PC-9 (cell line): Measurements from ENCODE around the gene MYO7B. TPM values are rescaled to one million over a fixed set of nuclear protein-coding genes. Genes with fewer than 3 reads are reported as not detected.

Source experiments
- BruUV-seq: library from RNA; stranded (reverse); fragments of 400-500 nt; replicated peaks from 2 replicates; lab custom pipeline; 2021; lab: Mats Ljungman, UMichigan
- CTCF ChIA-PET: fragments of 300-600 bp; sonication (Branson Sonifier 250); formaldehyde crosslinking; loops from one replicate; lab custom pipeline; 2022; ENCODE audit warnings: antibody characterized with exemption; lab: Charles Lee
- POLR2A ChIA-PET: fragments of 300-600 bp; sonication (Branson Sonifier 250); formaldehyde crosslinking; loops from one replicate; lab custom pipeline; 2022; ENCODE audit warnings: antibody characterized with exemption; ENCODE audit not compliant: unreplicated experiment; lab: Charles Lee
- DNase-seq, 2 experiments: peaks; one replicate each; pipeline versions ENCODE4 v3.0.0 to v3.0.0-alpha.2; 2015 to 2022; ENCODE audit warnings: mixed read lengths in 1 of 2
- H2AFZ ChIP-seq: fragments of 200-600 bp; sonication (generic); 2 replicates; pipeline ENCODE4 v1.8.1; 2017; ENCODE audit warnings: antibody characterized with exemption
- H3F3A ChIP-seq: fragments of 200-600 bp; sonication (generic); 2 replicates; pipeline ENCODE4 v1.8.1; 2017; ENCODE audit warnings: antibody characterized with exemption, mild to moderate bottlenecking, low read depth; ENCODE audit not compliant: insufficient read depth
- H3K27ac ChIP-seq: fragments of 200-600 bp; sonication (generic); 2 replicates; pipeline ENCODE4 v1.6.1; 2016; ENCODE audit warnings: mixed run types
- H3K27me3 ChIP-seq: fragments of 200-600 bp; sonication (generic); 2 replicates; pipeline ENCODE4 v1.6.1; 2016; ENCODE audit warnings: low read depth, mixed run types; ENCODE audit not compliant: insufficient read depth
- H3K36me3 ChIP-seq: fragments of 200-600 bp; sonication (generic); 2 replicates; pipeline ENCODE4 v1.6.1; 2016; ENCODE audit warnings: low read depth, mixed run types
- H3K4me1 ChIP-seq: fragments of 200-600 bp; sonication (generic); replicated peaks from 2 replicates; pipeline ENCODE4 v1.6.1; 2016; ENCODE audit warnings: mixed run types; ENCODE audit not compliant: insufficient read depth
- H3K4me2 ChIP-seq: fragments of 200-600 bp; sonication (generic); 2 replicates; pipeline ENCODE4 v1.6.1; 2017; ENCODE audit warnings: mixed run types
- H3K4me3 ChIP-seq: fragments of 200-600 bp; sonication (generic); 2 replicates; pipeline ENCODE4 v1.6.1; 2016; ENCODE audit warnings: mixed run types
- H3K79me2 ChIP-seq: fragments of 200-600 bp; sonication (generic); 2 replicates; pipeline ENCODE4 v1.6.1; 2017; ENCODE audit warnings: low read depth, mixed run types
- H3K9me2 ChIP-seq: fragments of 200-600 bp; sonication (generic); 2 replicates; pipeline ENCODE4 v1.8.1; 2017; ENCODE audit warnings: mild to moderate bottlenecking; ENCODE audit not compliant: insufficient read depth
- H3K9me3 ChIP-seq: fragments of 200-600 bp; sonication (generic); 2 replicates; pipeline ENCODE4 v1.8.1; 2016; ENCODE audit warnings: low read depth; ENCODE audit not compliant: insufficient read depth
- H4K20me1 ChIP-seq: fragments of 200-600 bp; sonication (generic); 2 replicates; pipeline ENCODE4 v1.8.1; 2017; ENCODE audit not compliant: insufficient read depth
- EZH2 ChIP-seq: fragments of 200-600 bp; sonication (generic); IDR thresholded peaks from 2 replicates; pipeline ENCODE4 v1.8.0; 2017; ENCODE audit warnings: antibody characterized with exemption, low read depth
- intact Hi-C: fragments of 100-400 bp; cut with micrococcal nuclease; formaldehyde crosslinking; loops from one replicate; pipeline ENCODE4 v1.10.0; 2022; ENCODE audit not compliant: unreplicated experiment
- total RNA-seq: library from RNA; stranded (reverse); gene quantifications from 2 replicates; pipeline ENCODE4 v1.2.3, GENCODE V29; 2021
- TF ChIP-seq, protein P1 (sequence below): fragments of 200-600 bp; sonication (generic); conservative IDR thresholded peaks from 2 replicates; pipeline ENCODE4 v1.6.1; 2017; ENCODE audit warnings: mixed run types, antibody characterized with exemption, mild to moderate bottlenecking, moderate library complexity

MYO7B gene
- total RNA-seq, 1 experiment from 2014 or later = not detected

DNA sequence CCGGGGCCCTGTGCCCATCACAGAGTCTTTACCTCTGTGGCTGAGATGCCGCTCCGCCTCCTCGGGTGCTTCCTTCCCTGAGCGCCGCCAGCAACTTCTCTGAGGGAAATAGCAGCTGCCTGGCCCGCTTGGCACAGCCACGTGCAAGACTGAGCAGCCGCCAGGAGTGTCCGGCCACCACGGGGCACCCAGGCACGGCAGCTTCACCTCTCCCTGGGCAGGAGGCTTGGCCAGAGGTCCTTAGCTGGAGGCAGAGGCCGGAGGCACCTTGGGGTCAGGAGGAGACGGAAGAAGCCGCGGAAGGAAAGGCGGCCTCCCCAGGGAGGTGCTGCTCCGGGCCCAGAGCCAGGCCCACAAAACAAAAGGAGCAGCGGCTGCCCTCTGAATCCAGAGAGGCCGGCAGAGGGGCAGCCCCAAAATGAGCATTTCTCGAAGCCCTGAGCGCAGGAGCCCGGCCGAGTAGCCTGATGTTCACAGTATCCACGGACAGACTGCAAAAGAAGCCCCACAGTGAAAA lies 145.9 kb downstream of the MYO7B start:
- H4K20me1 ChIP-seq = no peaks in the 10 kb centered on the region
- H3F3A ChIP-seq = no peaks in the 10 kb centered on the region
- DNase-seq = no peak
- ChIA-PET POLR2A (no interaction called here), CTCF (no interaction called here)
- no peak overlapping the region for H3K4me2 ChIP-seq
- BruUV-seq = no TSS peak
- H3K9me3 ChIP-seq = no peaks in the 10 kb centered on the region
- H3K27ac ChIP-seq = no peak overlapping the region
- TF ChIP-seq EZH2 = no peak
- TF ChIP-seq, protein P1, sequence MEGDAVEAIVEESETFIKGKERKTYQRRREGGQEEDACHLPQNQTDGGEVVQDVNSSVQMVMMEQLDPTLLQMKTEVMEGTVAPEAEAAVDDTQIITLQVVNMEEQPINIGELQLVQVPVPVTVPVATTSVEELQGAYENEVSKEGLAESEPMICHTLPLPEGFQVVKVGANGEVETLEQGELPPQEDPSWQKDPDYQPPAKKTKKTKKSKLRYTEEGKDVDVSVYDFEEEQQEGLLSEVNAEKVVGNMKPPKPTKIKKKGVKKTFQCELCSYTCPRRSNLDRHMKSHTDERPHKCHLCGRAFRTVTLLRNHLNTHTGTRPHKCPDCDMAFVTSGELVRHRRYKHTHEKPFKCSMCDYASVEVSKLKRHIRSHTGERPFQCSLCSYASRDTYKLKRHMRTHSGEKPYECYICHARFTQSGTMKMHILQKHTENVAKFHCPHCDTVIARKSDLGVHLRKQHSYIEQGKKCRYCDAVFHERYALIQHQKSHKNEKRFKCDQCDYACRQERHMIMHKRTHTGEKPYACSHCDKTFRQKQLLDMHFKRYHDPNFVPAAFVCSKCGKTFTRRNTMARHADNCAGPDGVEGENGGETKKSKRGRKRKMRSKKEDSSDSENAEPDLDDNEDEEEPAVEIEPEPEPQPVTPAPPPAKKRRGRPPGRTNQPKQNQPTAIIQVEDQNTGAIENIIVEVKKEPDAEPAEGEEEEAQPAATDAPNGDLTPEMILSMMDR = no peak
- peaks cover 28% of the 10 kb centered on the region for H3K27me3 ChIP-seq
- H2AFZ ChIP-seq = no peak overlapping the region
- intact Hi-C loops = no loop called here
- H3K9me2 ChIP-seq = no peaks in the 10 kb centered on the region
- no peaks in the 10 kb centered on the region for H3K36me3 ChIP-seq
- no peak overlapping the region for H3K4me3 ChIP-seq
- H3K4me1 ChIP-seq = no peaks in the 10 kb centered on the region
- no peaks in the 10 kb centered on the region for H3K79me2 ChIP-seq

DNA sequence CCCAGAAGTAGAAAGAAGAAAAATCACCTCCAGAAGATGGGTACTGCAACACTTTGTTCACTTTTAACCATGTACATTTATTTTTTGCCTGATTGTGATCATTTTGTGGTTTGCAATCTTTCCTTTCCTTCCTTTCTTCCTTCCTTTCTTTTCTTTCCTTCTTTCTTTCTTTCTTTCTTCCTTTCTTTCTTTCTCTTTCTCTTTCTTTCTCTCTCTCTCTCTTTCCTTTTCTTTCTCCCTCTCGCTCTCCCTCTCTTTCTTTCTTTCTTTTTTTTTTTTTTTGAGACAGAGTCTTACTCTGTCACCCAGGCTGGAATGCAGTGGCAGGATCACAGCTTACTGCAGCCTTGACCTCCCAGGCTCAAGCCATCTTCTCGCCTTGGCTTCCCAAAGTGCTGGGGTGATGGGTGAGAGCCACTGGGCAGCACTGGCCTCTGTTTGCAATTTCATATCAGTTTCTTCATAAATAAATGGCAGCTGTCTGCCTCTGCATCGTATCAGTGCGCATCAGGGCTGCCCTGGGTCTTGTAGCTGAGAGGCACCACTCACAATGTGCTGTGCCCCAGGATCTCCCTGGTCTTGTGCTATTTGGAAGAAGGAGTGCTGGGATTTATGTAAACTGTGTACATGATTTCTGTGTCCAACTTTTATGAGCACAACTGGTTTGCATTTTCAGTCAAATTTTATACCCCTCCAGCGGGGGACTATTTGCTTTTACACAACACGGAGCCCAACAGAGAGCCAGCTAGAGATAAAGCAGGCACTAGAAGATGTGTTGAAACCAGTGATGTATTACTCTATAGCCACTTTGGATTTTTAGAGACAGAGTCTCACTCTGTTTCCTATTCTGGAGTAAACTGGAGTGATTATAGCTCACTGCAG lies 146.7 kb downstream of the MYO7B start:
- ChIA-PET CTCF (no interaction called here), POLR2A (no interaction called here)
- Histone ChIP-seq H3K4me1 (no peaks in the 10 kb centered on the region), H3K4me3 (no peak overlapping the region), H3K9me3 (no peaks in the 10 kb centered on the region), H3K36me3 (no peaks in the 10 kb centered on the region), H3K9me2 (no peaks in the 10 kb centered on the region), H2AFZ (no peak overlapping the region), H3K27me3 (peaks cover 20% of the 10 kb centered on the region), H4K20me1 (no peaks in the 10 kb centered on the region), H3K4me2 (no peak overlapping the region), H3K27ac (no peak overlapping the region), H3F3A (no peaks in the 10 kb centered on the region), H3K79me2 (no peaks in the 10 kb centered on the region)
- no peak for DNase-seq
- intact Hi-C loops = no loop called here
- BruUV-seq = no TSS peak
- TF ChIP-seq EZH2 = no peak
- TF ChIP-seq, protein P1 = no peak

DNA sequence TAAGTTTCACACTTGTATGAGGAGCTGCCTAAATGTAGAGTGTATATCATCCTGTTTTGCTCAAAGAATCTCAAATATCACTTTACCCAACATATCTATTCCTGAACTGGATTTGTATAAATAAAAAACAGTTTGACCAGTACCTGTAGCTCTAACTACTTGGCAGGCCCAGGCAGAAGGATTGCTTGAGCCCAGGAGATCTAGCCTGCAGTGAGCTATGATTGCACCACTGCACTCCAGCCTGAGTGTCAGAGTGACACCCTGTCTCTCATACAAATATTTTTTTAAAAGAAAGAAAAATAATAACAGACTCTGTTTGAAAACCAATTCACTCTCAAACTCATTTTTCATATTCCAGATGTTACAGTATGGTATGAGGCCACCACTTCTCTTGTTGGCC lies 147.6 kb downstream of the MYO7B start:
- ChIA-PET CTCF (no interaction called here), POLR2A (no interaction called here)
- no peak for DNase-seq
- no peaks in the 10 kb centered on the region for H3K79me2 ChIP-seq
- H2AFZ ChIP-seq = no peak overlapping the region
- no peaks in the 10 kb centered on the region for H4K20me1 ChIP-seq
- BruUV-seq = no TSS peak
- H3K27ac ChIP-seq = no peak overlapping the region
- peaks cover 11% of the 10 kb centered on the region for H3K27me3 ChIP-seq
- H3F3A ChIP-seq = no peaks in the 10 kb centered on the region
- H3K4me3 ChIP-seq = no peak overlapping the region
- H3K4me1 ChIP-seq = no peaks in the 10 kb centered on the region
- H3K9me2 ChIP-seq = no peaks in the 10 kb centered on the region
- no peak overlapping the region for H3K4me2 ChIP-seq
- intact Hi-C loops = no loop called here
- no peaks in the 10 kb centered on the region for H3K36me3 ChIP-seq
- no peaks in the 10 kb centered on the region for H3K9me3 ChIP-seq
- TF ChIP-seq EZH2 = no peak
- TF ChIP-seq, protein P1 = no peak
